OCI-M1 (cell line): ENCODE measurements around the gene RARB.
A peak's percentile ranks its signal among the peaks of the same experiment; 100 is the strongest.

Experiments
- DNase-seq: peaks from one replicate; lab custom pipeline; 2025; lab: John Stamatoyannopoulos, UW

Gene RARB

DNA sequence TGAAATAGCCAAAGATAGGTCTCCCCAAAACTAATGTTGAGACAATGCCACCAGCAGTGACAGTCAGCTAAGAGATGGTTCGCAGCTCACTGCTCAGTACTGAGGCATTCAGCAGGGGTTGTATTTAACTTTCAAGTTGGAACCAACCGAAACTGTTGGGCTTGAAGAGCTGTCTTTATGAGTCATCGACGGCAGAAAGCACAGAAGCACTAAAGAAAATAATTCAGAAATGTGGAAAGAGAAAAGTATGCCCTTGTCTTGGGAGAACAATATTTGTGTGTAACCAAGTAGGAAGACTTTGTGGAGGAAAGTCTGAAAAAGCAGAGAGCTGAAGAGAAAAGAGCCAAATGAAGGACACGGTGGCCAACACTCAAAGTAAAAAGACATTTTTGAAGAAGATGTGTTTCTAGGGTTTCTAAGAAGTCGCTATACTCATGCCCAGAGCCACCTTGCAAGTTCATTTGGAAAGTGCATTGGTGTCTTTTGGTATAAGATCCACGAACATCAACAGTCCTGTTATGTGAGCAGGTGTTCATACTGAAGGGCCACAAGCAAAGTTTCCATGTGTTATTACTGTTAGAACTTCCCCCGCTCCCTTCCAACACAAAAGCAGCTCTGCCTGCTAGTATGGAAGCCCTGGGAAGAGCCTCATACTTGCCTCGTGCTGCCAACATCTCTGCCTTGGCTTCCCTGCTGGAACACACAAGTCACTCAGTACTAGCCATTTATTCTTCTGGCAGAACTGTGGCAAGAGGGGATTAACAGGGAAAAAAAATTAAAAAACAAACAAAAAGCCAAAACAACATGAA lies 4.1 kb upstream of the RARB start:
- no peak for DNase-seq

DNA sequence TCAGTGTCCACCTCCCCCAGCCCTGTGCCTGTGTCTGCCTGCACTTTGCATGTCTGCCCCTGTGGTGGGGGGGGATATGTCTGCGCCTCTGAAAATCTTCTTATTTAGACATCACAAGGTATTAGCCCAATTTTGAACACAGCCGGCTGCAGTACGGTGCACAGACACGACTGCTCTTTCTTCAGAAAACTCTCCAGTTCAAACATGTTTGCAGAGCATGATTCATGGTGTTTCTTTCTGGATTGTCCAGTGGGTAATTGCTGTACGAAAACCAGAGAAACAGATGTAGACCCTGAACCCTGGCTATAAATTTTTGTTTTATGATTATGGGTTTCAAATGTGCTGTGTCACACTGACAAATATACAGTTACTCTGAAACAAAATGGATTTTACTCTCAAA lies 3.4 kb upstream of the RARB start:
- no peak for DNase-seq

- DNase-seq, result no peak
Observed at GRCh38 chr3:25426408-25426807, 1.7 kb upstream of the RARB start.

DNA sequence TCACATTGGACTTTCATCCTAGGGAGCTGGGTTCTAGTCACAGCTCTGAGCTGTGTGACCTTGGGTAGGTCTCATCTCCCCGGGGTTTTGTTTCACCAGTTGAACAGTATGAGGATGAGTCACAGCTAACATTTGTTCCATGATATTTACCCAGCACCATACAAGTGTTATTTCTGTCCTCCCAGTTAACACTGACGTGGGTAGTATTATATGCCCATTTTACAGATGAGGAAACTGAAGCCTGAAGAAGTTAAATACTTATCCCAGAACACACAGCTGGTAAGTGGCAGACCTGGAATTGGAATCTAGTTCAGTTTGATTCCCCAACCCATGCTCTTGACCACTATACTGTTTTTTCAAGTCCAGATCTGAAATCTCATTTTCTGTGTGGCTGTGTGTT lies 908 bp upstream of the RARB start:
- DNase-seq, result no peak

- no peak for DNase-seq
Observed at GRCh38 chr3:25427563-25427941, 511 bp upstream of the RARB start.

DNA sequence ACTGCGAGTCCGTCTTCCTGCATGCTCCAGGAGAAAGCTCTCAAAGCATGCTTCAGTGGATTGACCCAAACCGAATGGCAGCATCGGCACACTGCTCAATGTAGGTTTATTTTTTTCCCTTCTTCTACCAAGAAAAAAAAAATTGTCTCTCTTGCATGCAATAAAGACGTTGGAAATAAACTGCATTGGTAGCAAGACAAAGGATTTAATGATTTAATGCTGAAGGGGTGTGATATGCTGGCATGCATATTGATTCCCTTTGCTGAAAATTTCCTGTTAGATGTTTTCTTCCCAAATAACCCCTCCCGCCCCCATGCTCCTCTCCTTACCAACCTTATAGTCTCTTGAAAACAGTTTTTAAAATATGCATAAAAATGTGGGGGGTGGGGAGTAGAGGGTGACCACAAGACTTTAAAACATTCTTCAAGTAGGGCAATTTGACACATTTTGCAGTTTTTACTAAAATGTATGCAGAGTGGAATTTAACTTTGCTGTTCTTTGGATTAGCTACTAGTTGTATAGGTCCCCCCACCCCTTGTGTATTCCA lies 799 bp downstream of the RARB start:
- DNase-seq, result no peak

- no peak for DNase-seq
Observed at GRCh38 chr3:25429361-25430286, 1.6 kb downstream of the RARB start.

- peak; percentile 21 for DNase-seq
Observed at GRCh38 chr3:25430287-25430934, 2.3 kb downstream of the RARB start.

GRCh38 chr3:25430935-25431770 lies 3.1 kb downstream of the RARB start:
- no peak for DNase-seq

DNA sequence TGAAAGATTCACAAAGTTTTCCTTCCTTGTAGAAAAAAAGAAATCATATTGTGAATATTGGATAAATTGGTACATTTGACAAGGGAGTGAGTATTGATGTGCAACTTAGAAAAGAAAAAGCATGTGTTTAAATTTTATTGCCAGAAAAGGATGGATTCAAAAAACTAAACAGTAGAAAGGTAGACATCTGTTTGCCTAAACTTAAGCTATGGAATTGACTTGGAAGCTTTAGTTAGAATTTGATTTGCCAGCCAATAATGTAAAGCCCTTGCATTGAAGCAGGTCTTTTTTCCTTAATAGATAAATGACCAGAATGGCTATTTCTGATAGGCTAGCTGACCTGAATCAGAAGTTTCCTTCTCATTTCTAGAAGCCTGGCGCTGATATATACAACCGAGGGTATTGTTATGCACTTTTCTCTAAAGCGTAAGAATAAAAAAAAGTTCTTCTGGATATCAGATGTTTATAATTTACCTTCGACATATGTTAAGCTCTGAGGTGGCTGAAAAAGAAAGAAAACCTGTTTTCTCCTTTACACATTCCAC lies 4.2 kb downstream of the RARB start:
- no peak for DNase-seq

- DNase-seq, result no peak
Observed at GRCh38 chr3:25433106-25433505, 5.0 kb downstream of the RARB start.

DNA sequence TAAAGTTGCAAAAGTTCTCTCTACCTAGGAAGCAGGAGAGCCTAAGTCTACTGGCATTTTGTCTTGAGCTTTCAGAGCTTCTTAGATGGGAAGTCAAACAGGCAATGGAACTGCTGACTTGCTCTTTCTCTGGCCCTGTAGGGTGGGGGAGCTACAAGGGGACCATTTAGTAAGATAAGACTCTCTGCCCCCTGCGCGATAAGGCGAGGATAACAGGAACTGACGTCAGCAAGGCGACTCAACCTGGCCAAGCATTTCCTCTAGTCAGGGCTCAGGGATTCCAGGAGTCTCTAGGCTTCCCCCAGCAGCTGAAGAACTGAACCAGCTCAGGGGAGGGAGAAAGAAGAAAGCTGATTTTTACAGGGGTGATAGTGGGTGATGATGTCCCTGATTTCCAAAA lies 5.8 kb downstream of the RARB start:
- peak; percentile 79 for DNase-seq

DNA sequence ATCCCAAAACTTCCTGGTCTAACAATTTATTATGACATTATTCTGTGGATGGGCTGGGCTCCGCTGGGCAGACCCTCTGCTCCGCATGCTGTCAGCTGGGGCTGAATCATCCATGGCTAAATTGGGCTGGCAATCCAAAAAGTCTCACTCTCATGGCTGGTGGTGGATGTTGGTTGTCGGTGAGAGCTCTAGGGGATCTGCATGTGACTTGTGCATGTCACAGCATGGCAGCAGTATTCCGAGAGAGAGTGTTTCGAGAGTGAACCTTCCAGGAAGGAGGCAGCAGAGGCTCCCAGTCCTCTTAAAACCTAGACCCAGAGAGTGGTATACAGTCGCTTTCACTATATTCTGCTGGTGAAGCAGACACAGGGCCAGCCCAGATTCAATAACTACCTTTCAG lies 9.9 kb downstream of the RARB start:
- DNase-seq, result no peak

DNA sequence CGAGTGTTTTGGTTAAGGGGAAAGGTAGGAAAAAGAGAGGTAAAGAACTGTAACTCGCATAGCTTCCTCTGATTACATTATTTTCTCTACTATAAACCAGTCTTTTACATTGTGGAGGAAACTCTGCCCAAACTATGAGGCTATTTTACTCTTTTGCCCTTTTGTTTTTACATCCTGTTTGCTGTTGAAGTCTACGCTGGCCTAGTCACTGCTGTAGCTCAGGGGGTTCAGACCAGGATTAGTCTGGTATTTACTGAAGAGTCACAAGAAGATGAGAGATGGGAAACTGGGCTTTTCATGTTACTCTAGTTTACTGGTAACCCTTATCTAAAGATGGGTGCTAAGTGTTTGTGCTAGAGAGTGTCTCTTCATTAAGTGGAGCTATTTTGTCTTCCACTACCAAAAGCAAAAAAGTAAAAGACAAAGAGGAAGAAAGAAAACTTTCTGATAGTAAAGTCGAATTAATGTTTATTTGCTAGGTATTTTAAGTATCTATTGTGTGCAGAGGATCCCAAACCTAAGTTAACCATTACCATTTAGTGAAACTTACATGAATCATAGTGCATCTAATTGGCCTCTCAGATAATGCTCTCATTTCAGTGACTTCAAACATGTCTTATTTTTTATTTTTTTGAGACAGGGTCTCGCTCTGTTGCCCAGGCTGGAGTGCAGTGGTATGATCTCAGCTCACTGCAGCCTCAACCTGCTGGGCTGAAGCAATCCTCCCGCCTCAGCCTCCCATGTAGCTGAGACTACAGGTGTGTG lies 10.9 kb downstream of the RARB start:
- DNase-seq, result no peak

GRCh38 chr3:25441234-25441856 lies 13.3 kb downstream of the RARB start:
- DNase-seq, result peak; percentile 54

GRCh38 chr3:25442486-25442885 lies 14.4 kb downstream of the RARB start:
- no peak for DNase-seq

GRCh38 chr3:25444273-25444672 lies 16.2 kb downstream of the RARB start:
- no peak for DNase-seq

DNA sequence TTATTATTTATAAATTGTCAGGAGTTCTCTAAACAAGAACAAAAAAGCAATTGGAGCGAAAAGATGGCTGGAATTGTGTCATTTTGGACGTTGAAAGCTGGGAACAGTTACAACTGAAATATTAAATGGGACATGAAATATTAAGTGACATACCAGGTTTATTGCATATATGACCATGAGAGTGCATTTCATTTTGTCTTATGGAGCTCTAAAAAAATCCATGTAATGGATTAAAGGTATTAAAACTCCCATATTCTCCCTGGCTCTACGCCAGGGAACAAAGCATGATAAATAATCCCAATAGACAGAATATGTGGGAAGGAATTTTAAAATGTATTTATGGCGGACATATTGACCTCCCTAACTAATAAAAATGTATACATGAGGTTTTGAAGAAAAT lies 17.7 kb downstream of the RARB start:
- DNase-seq, result no peak

GRCh38 chr3:25447285-25447684 lies 19.2 kb downstream of the RARB start:
- no peak for DNase-seq

GRCh38 chr3:25447925-25448324 lies 19.9 kb downstream of the RARB start:
- no peak for DNase-seq
